Central memory CD8-positive, alpha-beta T cell (primary cell): ENCODE measurements around the gene GRK2.
"Not testable (repeated sequence)": the region's sequence is repeated elsewhere in the genome, so short reads cannot be mapped to it uniquely, and the experiment has no call there.

Source experiments
- ATAC-seq: fragments of 150-1000 bp; cut with Tn5 transposase; replicated peaks from 2 replicates; pipeline ENCODE4 v1.10.0; 2022; ENCODE audit warnings: mild to moderate bottlenecking, moderate FRiP score, moderate number of reproducible peaks; ENCODE audit not compliant: poor library complexity, severe bottlenecking; ENCODE audit errors: extremely low read depth
- DNase-seq, 2 donors: peaks; one replicate each; pipeline ENCODE4 v3.0.0; 2021; ENCODE audit warnings: low spot score in 2 of 2
- H3K27ac Mint-ChIP-seq: one replicate; pipeline ENCODE4 v1.8.0; 2022; ENCODE audit warnings: low read depth, mild to moderate bottlenecking, moderate library complexity, mixed read lengths
- H3K27me3 Mint-ChIP-seq: one replicate; pipeline ENCODE4 v1.8.0; 2022; ENCODE audit warnings: mixed read lengths
- H3K36me3 Mint-ChIP-seq: one replicate; pipeline ENCODE4 v1.8.0; 2022; ENCODE audit warnings: mild to moderate bottlenecking, moderate library complexity, mixed read lengths; ENCODE audit not compliant: insufficient read depth
- H3K4me1 Mint-ChIP-seq: one replicate; pipeline ENCODE4 v1.8.0; 2022; ENCODE audit warnings: mixed read lengths
- H3K4me3 Mint-ChIP-seq: one replicate; pipeline ENCODE4 v1.8.0; 2022; ENCODE audit warnings: mild to moderate bottlenecking, moderate library complexity, mixed read lengths
- H3K9me3 Mint-ChIP-seq: one replicate; pipeline ENCODE4 v1.8.0; 2022; ENCODE audit warnings: mixed read lengths

Gene GRK2

GRCh38 chr11:67313125-67313890 lies 47.0 kb downstream of the GRK2 start:
- Mint-ChIP-seq H3K27me3 (no peaks in the 10 kb centered on the region), H3K4me3 (peak overlapping the region; percentile 5), H3K4me1 (peaks cover 44% of the 10 kb centered on the region), H3K36me3 (peaks cover 13% of the 10 kb centered on the region), H3K27ac (peak overlapping the region; percentile 75), H3K9me3 (no peaks in the 10 kb centered on the region)
- ATAC-seq (no peak), DNase-seq (no peak)

GRCh38 chr11:67314218-67314617 lies 47.9 kb downstream of the GRK2 start:
- H3K36me3 Mint-ChIP-seq: peaks cover 13% of the 10 kb centered on the region
- DNase-seq (no peak), ATAC-seq (no peak)
- H3K27ac Mint-ChIP-seq: no peak overlapping the region
- H3K27me3 Mint-ChIP-seq: no peaks in the 10 kb centered on the region
- peaks cover 44% of the 10 kb centered on the region for H3K4me1 Mint-ChIP-seq
- no peaks in the 10 kb centered on the region for H3K9me3 Mint-ChIP-seq
- H3K4me3 Mint-ChIP-seq: no peak overlapping the region

GRCh38 chr11:67315325-67315909 lies 49.1 kb downstream of the GRK2 start:
- Mint-ChIP-seq H3K9me3 (no peaks in the 10 kb centered on the region), H3K36me3 (peaks cover 13% of the 10 kb centered on the region), H3K4me3 (peak overlapping the region; percentile 38), H3K4me1 (peaks cover 51% of the 10 kb centered on the region), H3K27me3 (no peaks in the 10 kb centered on the region), H3K27ac (peak overlapping the region; percentile 22)
- no peak for DNase-seq
- no peak for ATAC-seq

GRCh38 chr11:67316882-67317204 lies 50.6 kb downstream of the GRK2 start:
- H3K27ac Mint-ChIP-seq: peak overlapping the region; percentile 99
- H3K4me1 Mint-ChIP-seq: peaks cover 44% of the 10 kb centered on the region
- DNase-seq: no peak

GRCh38 chr11:67317205-67317887 lies 51.1 kb downstream of the GRK2 start:
- Mint-ChIP-seq H3K36me3 (peaks cover 13% of the 10 kb centered on the region), H3K4me3 (peak overlapping the region; percentile 96), H3K9me3 (no peaks in the 10 kb centered on the region), H3K27ac (peak overlapping the region; percentile 99), H3K27me3 (no peaks in the 10 kb centered on the region), H3K4me1 (peaks cover 38% of the 10 kb centered on the region)
- DNase-seq (peak; percentile 97 to 99), ATAC-seq (peak; percentile 90)

More at GRCh38 chr11:67316882-67317204, 50.6 kb downstream of the GRK2 start:
- H3K27me3 Mint-ChIP-seq: no peaks in the 10 kb centered on the region
- no peaks in the 10 kb centered on the region for H3K9me3 Mint-ChIP-seq
- peak overlapping the region; percentile 96 for H3K4me3 Mint-ChIP-seq
- peaks cover 13% of the 10 kb centered on the region for H3K36me3 Mint-ChIP-seq
- ATAC-seq: no peak

- H3K27me3 Mint-ChIP-seq: no peaks in the 10 kb centered on the region
- peak overlapping the region; percentile 99 for H3K27ac Mint-ChIP-seq
- peak overlapping the region; percentile 96 for H3K4me3 Mint-ChIP-seq
- H3K9me3 Mint-ChIP-seq: no peaks in the 10 kb centered on the region
- ATAC-seq: peak; percentile 39
- peaks cover 32% of the 10 kb centered on the region for H3K4me1 Mint-ChIP-seq
- H3K36me3 Mint-ChIP-seq: peaks cover 12% of the 10 kb centered on the region
- DNase-seq: no peak
These were observed 51.7 kb downstream of the GRK2 start for GRCh38 chr11:67317888-67318555.

GRCh38 chr11:67318876-67319275 lies 52.6 kb downstream of the GRK2 start:
- ATAC-seq, H3K9me3 Mint-ChIP-seq, H3K27me3 Mint-ChIP-seq, DNase-seq, H3K27ac Mint-ChIP-seq: not testable (repeated sequence)
- Mint-ChIP-seq H3K4me3 (peak overlapping the region; percentile 96), H3K36me3 (peaks cover 10% of the 10 kb centered on the region), H3K4me1 (peaks cover 25% of the 10 kb centered on the region)

GRCh38 chr11:67320011-67320410 lies 53.7 kb downstream of the GRK2 start:
- no peak overlapping the region for H3K27ac Mint-ChIP-seq
- ATAC-seq (no peak), DNase-seq (no peak)
- H3K4me3 Mint-ChIP-seq: no peak overlapping the region
- no peaks in the 10 kb centered on the region for H3K27me3 Mint-ChIP-seq
- peaks cover 10% of the 10 kb centered on the region for H3K36me3 Mint-ChIP-seq
- H3K4me1 Mint-ChIP-seq: peaks cover 20% of the 10 kb centered on the region
- no peaks in the 10 kb centered on the region for H3K9me3 Mint-ChIP-seq

- no peak for DNase-seq
These were observed 54.4 kb downstream of the GRK2 start for GRCh38 chr11:67320691-67321090.

GRCh38 chr11:67321313-67321871 lies 55.1 kb downstream of the GRK2 start:
- Mint-ChIP-seq H3K4me3 (no peak overlapping the region), H3K27me3 (no peaks in the 10 kb centered on the region), H3K36me3 (peaks cover 10% of the 10 kb centered on the region), H3K4me1 (peaks cover 20% of the 10 kb centered on the region), H3K9me3 (no peaks in the 10 kb centered on the region), H3K27ac (no peak overlapping the region)
- ATAC-seq (no peak), DNase-seq (no peak)

More at GRCh38 chr11:67320691-67321090, 54.4 kb downstream of the GRK2 start:
- ATAC-seq: no peak
- Mint-ChIP-seq H3K36me3 (peaks cover 10% of the 10 kb centered on the region), H3K4me3 (no peak overlapping the region), H3K9me3 (no peaks in the 10 kb centered on the region), H3K27me3 (no peaks in the 10 kb centered on the region), H3K27ac (no peak overlapping the region), H3K4me1 (peaks cover 20% of the 10 kb centered on the region)

GRCh38 chr11:67322049-67322448 lies 55.8 kb downstream of the GRK2 start:
- H3K4me1 Mint-ChIP-seq: peaks cover 16% of the 10 kb centered on the region
- ATAC-seq (no peak), DNase-seq (no peak)
- peaks cover 9% of the 10 kb centered on the region for H3K36me3 Mint-ChIP-seq
- H3K27me3 Mint-ChIP-seq: no peaks in the 10 kb centered on the region
- no peaks in the 10 kb centered on the region for H3K9me3 Mint-ChIP-seq
- no peak overlapping the region for H3K4me3 Mint-ChIP-seq
- H3K27ac Mint-ChIP-seq: no peak overlapping the region

- ATAC-seq (no peak), DNase-seq (no peak)
- Mint-ChIP-seq H3K9me3 (no peaks in the 10 kb centered on the region), H3K27me3 (no peaks in the 10 kb centered on the region), H3K4me3 (no peak overlapping the region), H3K27ac (no peak overlapping the region), H3K36me3 (no peaks in the 10 kb centered on the region), H3K4me1 (peaks cover 7% of the 10 kb centered on the region)
These were observed 57.3 kb downstream of the GRK2 start for GRCh38 chr11:67323526-67323925.
